Prostate gland (tissue), 2 donors: ENCODE results near the gene NOTO. TPM values are rescaled to one million over a fixed set of nuclear protein-coding genes. Genes with fewer than 3 reads are reported as not detected.

Experiments used
- DNase-seq: peaks from one replicate; pipeline ENCODE4 v3.0.0-alpha.2; 2019; ENCODE audit warnings: low spot score
- H3K27ac ChIP-seq, 2 donors: fragments of 200-600 bp; sonication (generic); 2 replicates each; pipeline ENCODE4 v1.5.1; 2017 to 2019
- H3K27me3 ChIP-seq: fragments of 200-600 bp; sonication (generic); replicated peaks from 2 replicates; pipeline ENCODE4 v1.5.1; 2019; ENCODE audit not compliant: insufficient read depth
- H3K36me3 ChIP-seq, 2 donors: fragments of 200-600 bp; sonication (generic); 1 replicate in 1 of 2; 2 replicates in 1 of 2; pipeline versions ENCODE4 v1.5.1 to v1.8.1; 2017 to 2019
- H3K4me1 ChIP-seq: fragments of 200-600 bp; sonication (generic); replicated peaks from 2 replicates; pipeline ENCODE4 v1.5.1; 2019
- H3K4me3 ChIP-seq, 2 donors: fragments of 200-600 bp; sonication (generic); 2 replicates each; pipeline ENCODE4 v1.5.1; 2017 to 2019
- H3K9me3 ChIP-seq: fragments of 200-600 bp; sonication (generic); 2 replicates; pipeline ENCODE4 v1.5.1; 2017
- CTCF ChIP-seq, 4 experiments: fragments of 200-600 bp in 2 of 4; fragments of 450-650 bp in 2 of 4; sonication (generic) in 2 of 4; IDR thresholded peaks; 1 replicate in 3 of 4; 2 replicates in 1 of 4; pipeline ENCODE4 v1.5.1; 2016 to 2019; ENCODE audit warnings: antibody characterized with exemption in 4 of 4, mild to moderate bottlenecking in 2 of 4, moderate library complexity in 2 of 4
- POLR2A ChIP-seq: fragments of 450-650 bp; IDR thresholded peaks from one replicate; pipeline ENCODE4 v1.6.1; 2016; ENCODE audit warnings: antibody characterized with exemption, mild to moderate bottlenecking
- POLR2AphosphoS5 ChIP-seq: sonication (generic); formaldehyde crosslinking; IDR thresholded peaks from one replicate; pipeline ENCODE4 v1.6.1; 2017; ENCODE audit warnings: antibody characterized with exemption
- WGBS: methylation state at CpG from one replicate; pipeline ENCODE4 v1.1.5; 2018; 5-methylcytosine and 5-hydroxymethylcytosine counted together
- intact Hi-C: fragments of 100-400 bp; cut with DNase I; formaldehyde crosslinking; loops from one replicate; pipeline ENCODE4 v1.14.2; 2022
- total RNA-seq, 2 donors: library from RNA; depleted of rRNA; stranded (reverse); fragments of >200 nt; gene quantifications; one replicate each; pipeline ENCODE4 v1.1.0, GENCODE V29; 2016

The NOTO gene
- total RNA-seq, 2 donors from 2014 or later: not detected

- DNase-seq: no peak
- H3K27ac ChIP-seq: no peak overlapping the region
- H3K27me3 ChIP-seq: no peaks in the 10 kb centered on the region
- H3K9me3 ChIP-seq: no peaks in the 10 kb centered on the region
- intact Hi-C loops: no loop called here
- H3K4me1 ChIP-seq: peaks cover 10% of the 10 kb centered on the region
- H3K4me3 ChIP-seq: no peak overlapping the region
- TF ChIP-seq CTCF (IDR thresholded peaks at IDR 0.05) (no peak), POLR2AphosphoS5 (no peak), POLR2A (no peak)
- H3K36me3 ChIP-seq: peaks cover 0 to 2% of the 10 kb centered on the region in 2 donors
- 73% methylated on average over 10 of the region's 10 CpGs for WGBS
Measured at GRCh38 chr2:73257425-73258125, 55.2 kb downstream of the NOTO start.

- peaks cover 10% of the 10 kb centered on the region for H3K4me1 ChIP-seq
- no peaks in the 10 kb centered on the region for H3K9me3 ChIP-seq
- no peak for TF ChIP-seq POLR2AphosphoS5
- TF ChIP-seq POLR2A: no peak
- TF ChIP-seq CTCF (IDR thresholded peaks at IDR 0.05): no peak
- intact Hi-C loops: no loop called here
- no peaks in the 10 kb centered on the region for H3K27me3 ChIP-seq
- DNase-seq: no peak
- no peak overlapping the region for H3K27ac ChIP-seq
- no peak overlapping the region for H3K4me3 ChIP-seq
- 93% methylated on average over 8 of the region's 8 CpGs for WGBS
- no peaks in the 10 kb centered on the region for H3K36me3 ChIP-seq
Measured at GRCh38 chr2:73258186-73258912, 56.0 kb downstream of the NOTO start.

GRCh38 chr2:73258913-73259215 is 56.5 kb downstream of the NOTO start:
- 98% methylated on average over 9 of the region's 9 CpGs for WGBS
- no peaks in the 10 kb centered on the region for H3K9me3 ChIP-seq
- H3K27ac ChIP-seq: no peak overlapping the region
- intact Hi-C loops: no loop called here
- no peak overlapping the region for H3K4me3 ChIP-seq
- H3K4me1 ChIP-seq: peaks cover 10% of the 10 kb centered on the region
- TF ChIP-seq POLR2A: no peak
- TF ChIP-seq CTCF (IDR thresholded peaks at IDR 0.05): no peak
- no peak for TF ChIP-seq POLR2AphosphoS5
- H3K36me3 ChIP-seq: no peaks in the 10 kb centered on the region
- no peak for DNase-seq
- H3K27me3 ChIP-seq: no peaks in the 10 kb centered on the region

GRCh38 chr2:73259276-73259675 is 56.9 kb downstream of the NOTO start:
- DNase-seq: no peak
- no peak overlapping the region for H3K4me3 ChIP-seq
- H3K36me3 ChIP-seq: no peaks in the 10 kb centered on the region
- H3K9me3 ChIP-seq: no peaks in the 10 kb centered on the region
- 95% methylated on average over 8 of the region's 8 CpGs for WGBS
- peaks cover 7% of the 10 kb centered on the region for H3K4me1 ChIP-seq
- no peaks in the 10 kb centered on the region for H3K27me3 ChIP-seq
- TF ChIP-seq POLR2A (no peak), POLR2AphosphoS5 (no peak), CTCF (IDR thresholded peaks at IDR 0.05) (no peak)
- intact Hi-C loops: no loop called here
- no peak overlapping the region for H3K27ac ChIP-seq
